H1 (cell line): ENCODE data around the gene HTR3A. TPM values are rescaled to one million over a fixed set of nuclear protein-coding genes. Genes with fewer than 3 reads are reported as not detected.

ENCODE experiments used
- CTCF ChIA-PET: fragments of 300-600 bp; sonication (Branson Sonifier 250); formaldehyde crosslinking; loops from one replicate; lab custom pipeline; 2021; ENCODE audit not compliant: partially characterized antibody; lab: Charles Lee
- POLR2A ChIA-PET: fragments of 300-600 bp; sonication (Branson Sonifier 250); formaldehyde crosslinking; loops from one replicate; lab custom pipeline; 2021; ENCODE audit warnings: inconsistent platforms; ENCODE audit not compliant: partially characterized antibody; lab: Charles Lee
- DNase-seq, 2 experiments: peaks; one replicate each; pipeline versions ENCODE4 v3.0.0 to v3.0.0-alpha.2; 2010 to 2022; ENCODE audit warnings: low spot score in 2 of 2, low read depth in 1 of 2, mixed read lengths in 1 of 2
- FAIRE-seq: peaks from 2 replicates; lab custom pipeline; 2011; peaks lifted over from hg19 to GRCh38; lab: Jason Lieb, UNC
- H2AFZ ChIP-seq: 2 replicates; pipeline ENCODE4 v1.8.1; 2012; ENCODE audit warnings: low read length, inconsistent platforms
- H2AK5ac ChIP-seq: 2 replicates; pipeline ENCODE4 v1.6.1; 2013; ENCODE audit warnings: low read depth, low read length
- H2BK120ac ChIP-seq: replicated peaks from 2 replicates; pipeline ENCODE3; 2013; ENCODE audit warnings: low read depth, low read length, inconsistent platforms
- H2BK12ac ChIP-seq: 2 replicates; pipeline ENCODE4 v1.6.1; 2013; ENCODE audit warnings: low read depth, low read length
- H2BK15ac ChIP-seq: 2 replicates; pipeline ENCODE4 v1.6.1; 2013; ENCODE audit warnings: low read length
- H2BK20ac ChIP-seq: 2 replicates; pipeline ENCODE4 v1.6.1; 2013; ENCODE audit warnings: low read length
- H2BK5ac ChIP-seq: 2 replicates; pipeline ENCODE4 v1.6.1; 2013; ENCODE audit warnings: low read depth, low read length
- H3K14ac ChIP-seq: 2 replicates; pipeline ENCODE4 v1.6.1; 2013; ENCODE audit warnings: inconsistent platforms; ENCODE audit not compliant: insufficient read length
- H3K18ac ChIP-seq: 2 replicates; pipeline ENCODE4 v1.6.1; 2013; ENCODE audit warnings: low read length; ENCODE audit errors: extremely low read depth
- H3K23ac ChIP-seq: 2 replicates; pipeline ENCODE4 v1.6.1; 2013; ENCODE audit warnings: inconsistent platforms; ENCODE audit not compliant: insufficient read length
- H3K23me2 ChIP-seq: 2 replicates; pipeline ENCODE4 v1.6.1; 2013; ENCODE audit warnings: low read depth, low read length
- H3K27ac ChIP-seq: 2 replicates; pipeline ENCODE4 v1.6.1; 2011; ENCODE audit warnings: low read depth, low read length, inconsistent platforms
- H3K27me3 ChIP-seq, 4 experiments: replicated peaks in 1 of 4; 1 replicate in 1 of 4; 2 replicates in 3 of 4; pipeline versions ENCODE4 v1.6.1 to v1.8.1; 2011 to 2013; ENCODE audit warnings: low read length in 3 of 4, mild to moderate bottlenecking in 3 of 4, inconsistent platforms in 2 of 4, mixed read lengths in 2 of 4, moderate library complexity in 1 of 4; ENCODE audit not compliant: control insufficient read depth in 3 of 4, insufficient read depth in 3 of 4; ENCODE audit errors: extremely low read depth in 1 of 4
- H3K36me3 ChIP-seq, 4 experiments: 2 replicates each; pipeline versions ENCODE4 v1.6.1 to v1.8.1; 2011 to 2013; ENCODE audit warnings: mild to moderate bottlenecking in 4 of 4, low read length in 3 of 4, moderate library complexity in 2 of 4, control low read depth in 1 of 4, inconsistent platforms in 1 of 4; ENCODE audit not compliant: insufficient read depth in 4 of 4, control insufficient read depth in 2 of 4
- H3K4ac ChIP-seq: replicated peaks from 2 replicates; pipeline ENCODE3; 2013; ENCODE audit warnings: low read length, low read depth, mixed read lengths, inconsistent platforms; ENCODE audit not compliant: insufficient read length
- H3K4me1 ChIP-seq, 4 experiments: replicated peaks in 1 of 4; 1 replicate in 1 of 4; 2 replicates in 3 of 4; pipeline versions ENCODE4 v1.6.1 to v1.8.1; 2011 to 2013; ENCODE audit warnings: low read length in 3 of 4, inconsistent platforms in 2 of 4, mixed read lengths in 1 of 4; ENCODE audit not compliant: insufficient read depth in 4 of 4, control insufficient read depth in 3 of 4
- H3K4me2 ChIP-seq, 2 experiments: 2 replicates each; pipeline versions ENCODE4 v1.6.1 to v1.8.1; 2011 to 2013; ENCODE audit warnings: low read depth in 2 of 2, low read length in 2 of 2, control low read depth in 1 of 2, inconsistent platforms in 1 of 2, mild to moderate bottlenecking in 1 of 2; ENCODE audit not compliant: insufficient read depth in 1 of 2
- H3K4me3 ChIP-seq, 4 experiments: fragments of 200-600, 300-600 bp in 1 of 4; sonication (generic), shearing (Covaris generic), sonication (Bioruptor Twin) in 1 of 4; 2 replicates each; pipeline versions ENCODE4 v1.5.1 to v1.8.1; 2011 to 2016; ENCODE audit warnings: low read length in 4 of 4, low read depth in 3 of 4, control low read depth in 2 of 4, inconsistent platforms in 2 of 4, mild to moderate bottlenecking in 2 of 4, mixed read lengths in 1 of 4, moderate library complexity in 1 of 4; ENCODE audit not compliant: insufficient read depth in 2 of 4; ENCODE audit errors: extremely low read depth in 1 of 4
- H3K56ac ChIP-seq: replicated peaks from 2 replicates; pipeline ENCODE3; 2013; ENCODE audit warnings: low read depth, mild to moderate bottlenecking, mixed read lengths, low read length, inconsistent platforms; ENCODE audit not compliant: insufficient read length
- H3K79me1 ChIP-seq: 2 replicates; pipeline ENCODE4 v1.6.1; 2013; ENCODE audit warnings: low read depth, low read length, control low read depth
- H3K79me2 ChIP-seq, 2 experiments: 2 replicates each; pipeline versions ENCODE4 v1.6.1 to v1.8.1; 2012 to 2013; ENCODE audit warnings: low read length in 2 of 2, mild to moderate bottlenecking in 2 of 2, inconsistent platforms in 1 of 2; ENCODE audit not compliant: insufficient read depth in 2 of 2, control insufficient read depth in 1 of 2
- H3K9ac ChIP-seq, 4 experiments: replicated peaks in 1 of 4; 1 replicate in 1 of 4; 2 replicates in 3 of 4; pipeline versions ENCODE4 v1.6.1 to v1.8.1; 2011 to 2013; ENCODE audit warnings: low read depth in 3 of 4, low read length in 3 of 4, control low read depth in 2 of 4, mild to moderate bottlenecking in 2 of 4, moderate library complexity in 2 of 4, inconsistent platforms in 1 of 4; ENCODE audit errors: extremely low read depth in 1 of 4
- H3K9me3 ChIP-seq, 2 experiments: 2 replicates each; pipeline versions ENCODE4 v1.6.1 to v1.8.1; 2012 to 2013; ENCODE audit warnings: mild to moderate bottlenecking in 2 of 2, moderate library complexity in 2 of 2, control low read depth in 1 of 2, inconsistent platforms in 1 of 2, low read depth in 1 of 2, low read length in 1 of 2, mixed read lengths in 1 of 2; ENCODE audit not compliant: insufficient read depth in 2 of 2
- H4K20me1 ChIP-seq, 2 experiments: replicated peaks in 1 of 2; 2 replicates each; pipeline versions ENCODE3 to v1.8.1; 2011 to 2013; ENCODE audit warnings: inconsistent platforms in 2 of 2, low read length in 2 of 2, mild to moderate bottlenecking in 1 of 2; ENCODE audit not compliant: insufficient read depth in 2 of 2, control insufficient read depth in 1 of 2
- H4K5ac ChIP-seq: 2 replicates; pipeline ENCODE4 v1.6.1; 2013; ENCODE audit warnings: low read length, low read depth, mixed read lengths, inconsistent platforms; ENCODE audit not compliant: insufficient read length
- H4K8ac ChIP-seq: 2 replicates; pipeline ENCODE4 v1.8.0; 2013; ENCODE audit warnings: mild to moderate bottlenecking, moderate library complexity, low read length, inconsistent platforms; ENCODE audit not compliant: insufficient read depth; ENCODE audit errors: extremely low read depth
- H4K91ac ChIP-seq: replicated peaks from 2 replicates; pipeline ENCODE3; 2013; ENCODE audit warnings: low read length, mixed read lengths, inconsistent platforms; ENCODE audit not compliant: insufficient read length
- POLR2AphosphoS5 ChIP-seq: IDR thresholded peaks from 2 replicates; pipeline ENCODE4 v1.6.1; 2011; ENCODE audit warnings: low read depth, low read length
- RBBP5 ChIP-seq: IDR thresholded peaks from 2 replicates; pipeline ENCODE4 v1.7.1; 2012; ENCODE audit warnings: low read depth, mild to moderate bottlenecking, inconsistent platforms, low read length, moderate library complexity, borderline replicate concordance
- WGBS, 2 experiments: shearing (Covaris generic) in 1 of 2; methylation state at CpG; one replicate each; pipeline versions ENCODE4 v1.1.6 to v1.1.7; 2013 to 2015; ENCODE audit warnings: low lambda C conversion rate in 2 of 2, mixed read lengths in 2 of 2, inconsistent platforms in 1 of 2, low coverage in 1 of 2, missing lambda C conversion rate in 1 of 2; ENCODE audit not compliant: insufficient replicate concordance in 2 of 2, insufficient coverage in 1 of 2, insufficient read length in 1 of 2; ENCODE audit errors: extremely low coverage in 1 of 2, missing lambda C conversion rate in 1 of 2; 5-methylcytosine and 5-hydroxymethylcytosine counted together
- polyA plus RNA-seq, 7 experiments: library from polyadenylated mRNA; depleted of rRNA in 3 of 7; stranded (reverse) in 5 of 7; unstranded in 2 of 7; fragments of >200 nt in 5 of 7; fragments of 200-250 nt in 2 of 7; gene quantifications; 1 replicate in 5 of 7; 2 replicates in 1 of 7; 4 replicates in 1 of 7; pipeline versions ENCODE4 v1.2.1 to v1.2.3, GENCODE V29; 2011 to 2013; ENCODE audit warnings: missing spikeins in 2 of 7, mixed read lengths in 2 of 7
- total RNA-seq: library from RNA; stranded (reverse); fragmentation: NEBNext Ultra II Directional; extraction: Animal tissue kit (Norgen Biotek cat#: 25700); gene quantifications from 2 replicates; pipeline ENCODE4 v1.2.1, GENCODE V29; 2021

Gene HTR3A
- total and polyA plus RNA-seq, 2 of the 8 experiments (the other 6 are each of a cell fraction or from before 2014, with no cell fraction given) = 7.5 to 8.9 TPM

DNA sequence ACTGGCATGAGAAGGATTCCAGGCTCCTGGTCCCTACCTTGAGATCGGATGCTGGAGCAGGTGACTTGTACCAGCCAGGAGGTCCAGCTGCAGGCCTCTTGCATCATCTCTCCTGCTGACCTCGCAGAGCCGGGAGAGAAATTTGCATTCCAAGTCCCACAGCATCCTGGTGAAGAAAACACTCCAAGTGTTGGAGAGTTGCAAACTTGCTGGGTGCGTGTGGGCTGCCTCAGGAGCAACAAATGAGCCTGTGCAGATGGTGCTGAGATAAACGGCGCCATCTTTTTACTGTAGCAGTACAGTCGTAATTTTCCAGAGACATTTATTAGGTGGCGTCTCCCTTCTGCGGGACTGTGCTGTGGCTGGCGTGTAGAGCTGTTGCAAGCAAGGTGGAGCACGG, 52.5 kb downstream of the HTR3A start:
- H4K20me1 ChIP-seq = no peaks in the 10 kb centered on the region
- no peak overlapping the region for H2BK20ac ChIP-seq
- no peak overlapping the region for H4K91ac ChIP-seq
- H3K9me3 ChIP-seq = no peaks in the 10 kb centered on the region
- H4K5ac ChIP-seq = no peak overlapping the region
- no peak overlapping the region for H3K27ac ChIP-seq
- H2BK120ac ChIP-seq = no peak overlapping the region
- H2AK5ac ChIP-seq = no peak overlapping the region
- no peak overlapping the region for H3K4me3 ChIP-seq
- H3K18ac ChIP-seq = no peak overlapping the region
- no peak overlapping the region for H3K4me2 ChIP-seq
- H3K23ac ChIP-seq = no peak overlapping the region
- FAIRE-seq = no peak
- CTCF ChIA-PET = interaction anchor here (1.0 to 9.8 kb wide), 19 partner anchors 8 to 234 kb away, joined by 3 to 164 read pairs (median 7); no protein-coding TSS in a partner anchor
- no peak overlapping the region for H3K9ac ChIP-seq
- no peaks in the 10 kb centered on the region for H3K23me2 ChIP-seq
- H3K14ac ChIP-seq = no peak overlapping the region
- no peaks in the 10 kb centered on the region for H3K4me1 ChIP-seq
- H3K79me1 ChIP-seq = no peaks in the 10 kb centered on the region
- no peaks in the 10 kb centered on the region for H3K36me3 ChIP-seq
- H2BK12ac ChIP-seq = no peak overlapping the region
- H2BK15ac ChIP-seq = no peak overlapping the region
- H2AFZ ChIP-seq = no peak overlapping the region; the same call in 1 of the 2 replicates
- TF ChIP-seq POLR2AphosphoS5 (no peak), RBBP5 (no peak)
- TF ChIP-seq, all 59 proteins: peak for 0
- H3K79me2 ChIP-seq = no peaks in the 10 kb centered on the region
- no peak overlapping the region for H2BK5ac ChIP-seq
- POLR2A ChIA-PET = no interaction called here
- H3K27me3 ChIP-seq = peaks cover 0 to 2% (median 0%) of the 10 kb centered on the region in 4 experiments; a peak in 1 of 7 replicates
- no peak overlapping the region for H3K4ac ChIP-seq
- no peak overlapping the region for H4K8ac ChIP-seq
- no peak for DNase-seq
- 93% methylated on average over 11 of the region's 11 CpGs; no CpG with 5 or more reads in 1 of the 2 experiments for WGBS, 2 experiments
- no peak overlapping the region for H3K56ac ChIP-seq
